GM12878 (cell line): ENCODE measurements around the gene MFAP1. TPM values are rescaled to one million over a fixed set of nuclear protein-coding genes. Genes with fewer than 3 reads are reported as not detected.
A peak's percentile ranks its signal among the peaks of the same experiment; 100 is the strongest.

ENCODE experiments used
- ATAC-seq: fragments of 200-7000 bp; cut with Tn5 transposase; 3 replicates; pipeline ENCODE4 v1.9.1; 2020; ENCODE audit warnings: mild to moderate bottlenecking, moderate library complexity
- BruUV-seq: library from RNA; stranded (reverse); fragments of 400-500 nt; replicated peaks from 2 replicates; lab custom pipeline; 2021; lab: Mats Ljungman, UMichigan
- CTCF ChIA-PET: fragments of 300-600 bp; sonication (Branson Sonifier 250); formaldehyde crosslinking; extraction: SDS; loops from one replicate; lab custom pipeline; 2021; ENCODE audit warnings: inconsistent platforms; lab: Yijun Ruan, JAX
- POLR2A ChIA-PET: fragments of 350-600 bp; formaldehyde crosslinking; extraction: SDS; loops from one replicate; lab custom pipeline; 2021; ENCODE audit warnings: inconsistent platforms; lab: Charles Lee
- RAD21 ChIA-PET: fragments of 300-600 bp; sonication (Branson Sonifier 250); formaldehyde crosslinking; loops from one replicate; lab custom pipeline; 2023; ENCODE audit warnings: antibody characterized with exemption; ENCODE audit not compliant: unreplicated experiment; lab: Charles Lee
- SMC1A ChIA-PET: fragments of 300-600 bp; sonication (Branson Sonifier 250); formaldehyde crosslinking; loops from one replicate; lab custom pipeline; 2023; ENCODE audit not compliant: unreplicated experiment, uncharacterized antibody; lab: Charles Lee
- DNase-seq: peaks from one replicate; pipeline ENCODE4 v3.0.0-alpha.2; 2011; ENCODE audit warnings: low read depth, low spot score
- FAIRE-seq: peaks from 3 replicates; lab custom pipeline; 2011; peaks lifted over from hg19 to GRCh38; lab: Jason Lieb, UNC
- H2AFZ ChIP-seq: 2 replicates; pipeline ENCODE4 v1.6.0; 2011; ENCODE audit warnings: low read depth, low read length, control low read depth; ENCODE audit not compliant: control insufficient read depth
- H3K27ac ChIP-seq: 2 replicates; pipeline ENCODE4 v1.5.1; 2011; ENCODE audit warnings: control low read depth; ENCODE audit not compliant: control insufficient read depth, insufficient read depth
- H3K27me3 ChIP-seq, 2 experiments: replicated peaks in 1 of 2; 2 replicates each; pipeline versions ENCODE4 v1.6.0 to v1.6.1; 2011; ENCODE audit warnings: low read length in 1 of 2; ENCODE audit not compliant: control insufficient read depth in 2 of 2, insufficient read depth in 2 of 2
- H3K36me3 ChIP-seq, 2 experiments: 2 replicates each; pipeline ENCODE4 v1.5.1; 2011; ENCODE audit warnings: low read length in 1 of 2; ENCODE audit not compliant: control insufficient read depth in 2 of 2, insufficient read depth in 2 of 2
- H3K4me1 ChIP-seq: 2 replicates; pipeline ENCODE4 v1.6.1; 2011; ENCODE audit warnings: mild to moderate bottlenecking, low read length, moderate library complexity, mixed read lengths; ENCODE audit not compliant: control insufficient read depth, insufficient read depth
- H3K4me2 ChIP-seq: 2 replicates; pipeline ENCODE4 v1.6.0; 2011; ENCODE audit warnings: control low read depth; ENCODE audit not compliant: control insufficient read depth, insufficient read depth
- H3K4me3 ChIP-seq: fragments of 200-600 bp; sonication (generic); 2 replicates; pipeline ENCODE4 v1.5.1; 2016
- H3K79me2 ChIP-seq: 2 replicates; pipeline ENCODE4 v1.6.0; 2011; ENCODE audit warnings: low read length; ENCODE audit not compliant: control insufficient read depth, insufficient read depth
- H3K9ac ChIP-seq: 2 replicates; pipeline ENCODE4 v1.8.0; 2011; ENCODE audit warnings: low read length, control low read depth, mixed read lengths; ENCODE audit not compliant: control insufficient read depth, insufficient read depth
- H3K9me3 ChIP-seq: replicated peaks from 3 replicates; pipeline ENCODE4 v1.5.1; 2011; ENCODE audit warnings: mild to moderate bottlenecking, low read length; ENCODE audit not compliant: control insufficient read depth, insufficient read depth
- H4K20me1 ChIP-seq: 2 replicates; pipeline ENCODE4 v1.6.0; 2011; ENCODE audit not compliant: control insufficient read depth, insufficient read depth
- ATF2 ChIP-seq: IDR thresholded peaks from 2 replicates; pipeline ENCODE4 v1.6.1; 2012; ENCODE audit warnings: low read length, inconsistent platforms
- IRF4 ChIP-seq: IDR thresholded peaks from 2 replicates; pipeline ENCODE4 v1.6.1; 2011; ENCODE audit warnings: low read depth, low read length
- MYC ChIP-seq: IDR thresholded peaks from 2 replicates; pipeline ENCODE4 v1.6.1; 2011; ENCODE audit warnings: mild to moderate bottlenecking, low read length, moderate library complexity, inconsistent platforms; ENCODE audit not compliant: insufficient read depth, insufficient replicate concordance, insufficient read length, severe bottlenecking
- NFYB ChIP-seq: IDR thresholded peaks from 2 replicates; pipeline ENCODE4 v1.6.1; 2011; ENCODE audit warnings: low read depth, mild to moderate bottlenecking, low read length, improper control_type of control experiment, moderate library complexity; ENCODE audit not compliant: insufficient read depth
- NRF1 ChIP-seq: conservative IDR thresholded peaks from 2 replicates; pipeline ENCODE4 v1.6.1; 2011; ENCODE audit warnings: mild to moderate bottlenecking, low read depth, low read length, improper control_type of control experiment
- POLR2A ChIP-seq: IDR thresholded peaks from 2 replicates; pipeline ENCODE4 v1.6.1; 2011; ENCODE audit warnings: low read depth, mild to moderate bottlenecking, low read length
- POLR2AphosphoS5 ChIP-seq: IDR thresholded peaks from 2 replicates; pipeline ENCODE4 v1.6.1; 2011; ENCODE audit warnings: mild to moderate bottlenecking, low read length, inconsistent platforms
- TARDBP ChIP-seq: IDR thresholded peaks from 2 replicates; pipeline ENCODE4 v1.6.1; 2016; ENCODE audit warnings: borderline replicate concordance
- WGBS: methylation state at CpG from one replicate; pipeline ENCODE4 v1.1.6; 2016; ENCODE audit warnings: low lambda C conversion rate; ENCODE audit not compliant: insufficient replicate concordance, insufficient coverage; ENCODE audit errors: missing lambda C conversion rate; 5-methylcytosine and 5-hydroxymethylcytosine counted together
- in situ Hi-C: fragments of 300-500 bp; cut with MboI; formaldehyde crosslinking; loops from 9 replicates; pipeline ENCODE4 v1.14.3; 2018; ENCODE audit warnings: mixed read lengths
- intact Hi-C: fragments of 100-400 bp; cut with micrococcal nuclease; formaldehyde crosslinking; loops from one replicate; pipeline ENCODE4 v1.14.2; 2022; ENCODE audit not compliant: unreplicated experiment
- polyA plus RNA-seq, 11 experiments: library from polyadenylated mRNA; depleted of rRNA in 4 of 11; unstranded in 6 of 11; stranded (reverse) in 5 of 11; fragments of >200 nt; fragmentation: Nextera tagmentation in 4 of 11; fragmentation: Illumina TruSeq in 1 of 11; extraction: Ambion mirVana in 4 of 11; extraction: Trizol in 1 of 11; gene quantifications; 1 replicate in 1 of 11; 2 replicates in 10 of 11; pipeline versions ENCODE4 v1.2.1 to v1.2.3, GENCODE V29; 2011 to 2016; ENCODE audit warnings: inconsistent platforms in 2 of 11, missing spikeins in 2 of 11, low read depth in 1 of 11
- total RNA-seq, 4 experiments: library from RNA; depleted of rRNA in 3 of 4; stranded (reverse); fragments of >200 nt in 3 of 4; fragmentation: Illumina TruSeq in 1 of 4; extraction: Trizol in 1 of 4; gene quantifications; 2 replicates each; pipeline versions ENCODE4 v1.2.1 to v1.2.3, GENCODE V29; 2013 to 2021

MFAP1 gene
- total and polyA plus RNA-seq, 10 of the 15 experiments (the other 5 are each of a cell fraction or from before 2014, with no cell fraction given): 24.5 to 67.3 (median 47.4) TPM

- FAIRE-seq (no peak), ATAC-seq (no peak), DNase-seq (no peak)
- Histone ChIP-seq H3K27ac (no peak overlapping the region), H3K9ac (no peak overlapping the region), H3K27me3 (no peaks in the 10 kb centered on the region), H3K4me3 (no peak overlapping the region), H3K4me2 (no peak overlapping the region), H3K79me2 (no peaks in the 10 kb centered on the region), H3K9me3 (no peaks in the 10 kb centered on the region), H4K20me1 (no peaks in the 10 kb centered on the region)
- BruUV-seq: no TSS peak
- in situ Hi-C loops: no loop called here
- ChIA-PET RAD21 (interaction anchor here (0.6 to 3.5 kb wide), 2 partner anchors 12 to 15 kb away, joined by 3 to 54 read pairs; no protein-coding TSS in a partner anchor), SMC1A (interaction anchor here (1.0 to 14.9 kb wide), 4 partner anchors 18 to 51 kb away, joined by 3 to 129 read pairs (median 17); partner anchors contain the start of genes MFAP1 and SERF2), CTCF (interaction anchor here (0.6 to 5.8 kb wide), 4 partner anchors 15 to 66 kb away, joined by 3 to 72 read pairs (median 13); partner anchors contain the start of gene SERF2), POLR2A (interaction anchor here (1.0 to 1.8 kb wide), 3 partner anchors 8 to 21 kb away, joined by 3 to 4 read pairs (median 4); no protein-coding TSS in a partner anchor)
- WGBS: 95% methylated on average over 4 of the region's 4 CpGs
- intact Hi-C loops: no loop called here
- TF ChIP-seq MYC (no peak), NFYB (no peak), POLR2A (0 out of 2 replicates have a peak, but pooled peaks have one; percentile 42), NRF1 (no peak), POLR2AphosphoS5 (no peak), TARDBP (no peak)
- TF ChIP-seq, all 136 proteins: peak for 1
- H2AFZ ChIP-seq: no peak overlapping the region
- H3K4me1 ChIP-seq: peaks cover 16% of the 10 kb centered on the region
- H3K36me3 ChIP-seq: peaks cover 9 to 30% of the 10 kb centered on the region in 2 experiments
Observed at GRCh38 chr15:43774062-43774461, 50.4 kb downstream of the MFAP1 start.

- H3K4me1 ChIP-seq: peaks cover 12% of the 10 kb centered on the region
- 0 out of 2 replicates have a peak, but pooled peaks have one; percentile 33 for TF ChIP-seq ATF2
- 0 out of 2 replicates have a peak, but pooled peaks have one; percentile 42 for TF ChIP-seq POLR2AphosphoS5
- no peak for TF ChIP-seq IRF4
- TF ChIP-seq, all 136 proteins: peak for 2
- Histone ChIP-seq H3K27ac (no peak overlapping the region), H3K9ac (no peak overlapping the region), H3K4me3 (no peak overlapping the region), H3K27me3 (no peaks in the 10 kb centered on the region), H3K79me2 (no peaks in the 10 kb centered on the region), H4K20me1 (no peaks in the 10 kb centered on the region), H3K4me2 (no peak overlapping the region), H3K9me3 (no peaks in the 10 kb centered on the region), H2AFZ (no peak overlapping the region), H3K36me3 (peaks cover 11 to 34% of the 10 kb centered on the region in 2 experiments)
- intact Hi-C loops: no loop called here
- no TSS peak for BruUV-seq
- RAD21 ChIA-PET: no interaction called here
- no peak for FAIRE-seq
- CTCF ChIA-PET: interaction anchor here (1.0 kb wide), 1 partner anchor 32 kb away, joined by 3 read pairs; no protein-coding TSS in a partner anchor
- POLR2A ChIA-PET: interaction anchor here (0.9 to 1.8 kb wide), 3 partner anchors 10 to 19 kb away, joined by 3 to 4 read pairs (median 3); no protein-coding TSS in a partner anchor
- in situ Hi-C loops: no loop called here
- DNase-seq: no peak
- ATAC-seq: no peak
- SMC1A ChIA-PET: interaction anchor here (1.9 to 14.9 kb wide), 5 partner anchors 17 to 43 kb away, joined by 5 to 129 read pairs (median 14); partner anchors contain the start of gene SERF2
Observed at GRCh38 chr15:43772624-43773023, 51.9 kb downstream of the MFAP1 start.
